GM19397 (cell line): ENCODE results near the gene MYO15A.

ENCODE experiments used
- ATAC-seq: cut with Tn5 transposase; IDR thresholded peaks from one replicate; pipeline ENCODE4 v1.9.1; 2021; ENCODE audit warnings: mild to moderate bottlenecking, moderate library complexity; ENCODE audit not compliant: unreplicated experiment

The MYO15A gene

GRCh38 chr17:18100616-18101015 lies 7.9 kb upstream of the MYO15A start:
- no peak for ATAC-seq

DNA sequence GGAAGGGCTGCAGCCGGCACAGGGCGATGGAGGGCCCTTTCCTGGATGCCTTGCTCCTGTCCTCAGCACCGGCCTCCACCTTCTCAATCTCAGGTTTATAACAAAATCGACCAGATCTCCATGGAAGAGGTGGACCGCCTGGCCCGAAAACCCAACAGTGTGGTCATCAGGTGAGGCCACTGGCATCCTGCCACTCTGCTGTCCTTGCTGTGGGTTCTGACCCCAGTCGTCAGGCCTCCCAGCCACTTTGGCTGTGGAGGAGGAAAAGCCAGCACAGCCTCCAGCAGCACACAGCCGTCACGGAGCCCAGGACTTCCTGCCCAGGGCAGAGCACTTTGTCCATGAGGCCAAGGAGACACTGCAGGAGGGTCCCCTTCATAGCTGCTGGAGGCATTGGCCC lies 6.7 kb upstream of the MYO15A start:
- ATAC-seq = no peak

- ATAC-seq = no peak
These were observed 5.9 kb upstream of the MYO15A start for GRCh38 chr17:18102640-18103039.

DNA sequence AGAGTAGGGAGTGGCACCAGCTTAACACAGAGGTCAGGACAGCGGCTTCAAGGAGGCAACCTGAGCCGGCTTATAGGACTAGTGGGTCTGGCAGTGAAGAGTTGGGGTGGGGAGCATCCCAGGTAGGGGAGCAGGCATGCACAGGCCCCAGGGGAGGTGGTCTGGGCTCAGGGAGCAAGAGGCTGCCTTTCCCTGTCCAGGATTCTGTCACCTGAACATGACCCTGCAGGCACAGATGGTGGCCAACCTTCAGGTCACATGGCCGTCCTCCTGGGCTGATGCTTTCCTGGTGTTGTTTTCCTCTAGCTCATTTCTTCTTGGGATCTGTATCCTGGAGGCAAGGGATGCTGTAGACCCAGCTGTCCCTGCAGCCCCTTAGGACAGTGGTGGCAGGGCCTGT lies 3.5 kb upstream of the MYO15A start:
- ATAC-seq = no peak

GRCh38 chr17:18105595-18105994 lies 3.0 kb upstream of the MYO15A start:
- no peak for ATAC-seq

GRCh38 chr17:18106211-18106610 lies 2.3 kb upstream of the MYO15A start:
- no peak for ATAC-seq

GRCh38 chr17:18107061-18107790 lies 1.3 kb upstream of the MYO15A start:
- no peak for ATAC-seq

- no peak for ATAC-seq
These were observed 585 bp upstream of the MYO15A start for GRCh38 chr17:18107971-18108370.

DNA sequence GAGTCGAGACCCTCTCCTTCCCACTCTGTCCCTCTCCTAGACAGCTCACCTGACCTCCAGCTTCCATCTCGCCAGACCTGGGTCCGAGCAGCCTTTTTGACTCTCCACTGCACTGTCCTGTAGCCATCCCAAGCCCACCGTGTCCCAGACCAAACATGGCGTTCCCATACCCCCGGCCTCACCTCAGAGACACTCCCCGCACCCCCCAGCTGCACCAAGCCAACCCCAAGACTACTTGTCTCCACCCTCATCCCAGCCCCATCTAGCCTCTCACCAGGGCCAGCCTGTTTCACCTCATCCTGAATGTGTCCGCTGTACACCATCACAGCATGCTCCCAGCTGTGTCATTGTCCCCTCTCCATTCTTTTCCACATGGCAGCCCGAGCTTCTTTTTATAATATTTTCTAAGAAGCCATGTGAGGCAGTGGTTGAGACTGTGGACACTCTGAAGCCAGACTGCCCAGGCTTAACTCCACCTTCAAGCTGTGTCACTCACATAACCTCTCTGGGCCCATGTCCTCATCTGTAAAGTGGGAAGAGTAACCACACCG lies 1.5 kb downstream of the MYO15A start:
- no peak for ATAC-seq

DNA sequence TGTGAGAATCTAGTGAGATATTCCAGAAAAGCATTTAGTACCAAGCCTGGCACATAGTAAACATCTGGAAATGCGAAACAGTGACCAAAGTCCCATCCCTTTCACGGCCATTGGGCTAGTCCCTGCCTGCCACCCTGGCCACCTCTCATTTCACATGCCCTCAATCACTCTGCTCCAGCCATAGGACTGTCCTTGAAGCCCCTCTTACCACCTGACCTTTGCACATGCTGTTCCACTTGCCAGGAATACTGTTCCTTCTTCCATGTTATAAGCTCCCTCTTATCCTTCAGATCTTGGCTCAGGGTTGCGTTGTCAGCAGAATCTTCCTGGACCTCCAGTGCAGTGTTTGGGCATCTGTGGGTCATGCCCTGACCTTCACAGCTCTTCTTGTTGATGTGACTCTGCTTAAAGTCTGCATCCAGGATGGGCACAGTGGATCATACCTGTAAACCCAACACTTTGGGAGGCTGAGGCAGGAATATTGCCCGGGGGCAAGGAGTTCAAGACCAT lies 2.1 kb downstream of the MYO15A start:
- ATAC-seq = no peak

GRCh38 chr17:18111330-18111971 lies 2.9 kb downstream of the MYO15A start:
- ATAC-seq = no peak

DNA sequence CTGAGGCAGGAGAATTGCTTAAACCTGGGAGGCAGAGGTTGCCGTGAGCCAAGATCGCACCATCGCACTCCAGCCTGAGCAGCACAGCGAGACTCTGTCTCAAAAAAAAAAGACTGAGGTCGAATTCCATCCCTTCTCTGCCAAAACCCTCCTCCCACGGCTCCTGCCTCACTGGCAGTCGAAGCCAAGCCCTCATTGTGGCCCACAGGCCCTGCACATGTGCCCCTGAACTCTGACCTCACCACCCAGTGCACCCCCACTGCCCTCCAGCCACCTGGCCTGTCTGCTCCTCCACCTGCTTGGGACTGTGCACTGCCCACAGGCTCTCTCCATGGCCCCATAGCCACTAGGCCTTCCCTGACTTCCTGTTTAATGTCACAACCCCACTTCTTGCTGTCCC lies 7.0 kb downstream of the MYO15A start:
- no peak for ATAC-seq

DNA sequence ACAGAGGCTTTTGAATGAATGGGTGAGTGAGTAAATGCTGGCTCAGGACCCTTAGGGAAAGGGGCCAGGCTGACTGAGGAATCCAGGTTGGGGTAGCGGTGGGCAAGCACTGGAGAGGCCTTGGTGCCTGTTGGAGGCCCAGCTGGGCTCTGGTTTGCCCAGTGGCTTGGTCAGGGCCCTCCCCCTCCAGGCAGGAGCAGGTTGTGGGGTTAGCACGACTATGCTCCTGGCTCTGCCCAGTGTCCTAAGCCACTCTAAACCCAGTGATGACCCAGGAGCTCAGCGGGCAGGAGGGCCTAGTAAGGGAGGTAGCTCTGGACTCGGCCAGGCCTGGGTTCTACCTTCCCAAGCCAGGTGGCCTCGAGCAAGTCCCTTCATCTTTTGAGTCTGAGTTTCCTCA lies 7.5 kb downstream of the MYO15A start:
- ATAC-seq = no peak

- no peak for ATAC-seq
These were observed 9.0 kb downstream of the MYO15A start for GRCh38 chr17:18117533-18117932.

- no peak for ATAC-seq
These were observed 9.7 kb downstream of the MYO15A start for GRCh38 chr17:18117982-18118975.

DNA sequence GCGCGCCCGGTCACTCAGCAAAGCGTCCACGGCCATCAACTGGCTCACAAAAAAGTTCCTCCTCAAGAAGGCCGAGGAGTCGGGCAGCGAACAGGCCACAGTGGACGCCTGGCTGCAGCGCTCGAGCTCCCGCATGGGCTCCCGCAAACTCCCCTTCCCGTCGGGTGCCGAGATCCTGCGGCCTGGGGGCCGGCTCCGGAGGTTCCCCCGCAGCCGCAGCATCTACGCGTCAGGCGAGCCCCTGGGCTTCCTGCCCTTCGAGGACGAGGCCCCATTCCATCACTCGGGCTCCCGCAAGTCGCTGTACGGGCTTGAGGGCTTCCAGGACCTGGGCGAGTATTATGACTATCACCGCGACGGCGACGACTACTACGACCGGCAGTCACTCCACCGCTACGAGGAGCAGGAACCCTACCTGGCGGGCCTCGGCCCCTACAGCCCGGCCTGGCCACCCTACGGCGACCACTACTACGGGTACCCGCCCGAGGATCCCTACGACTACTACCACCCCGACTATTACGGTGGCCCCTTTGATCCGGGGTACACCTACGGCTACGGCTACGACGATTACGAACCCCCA lies 10.7 kb downstream of the MYO15A start:
- no peak for ATAC-seq

DNA sequence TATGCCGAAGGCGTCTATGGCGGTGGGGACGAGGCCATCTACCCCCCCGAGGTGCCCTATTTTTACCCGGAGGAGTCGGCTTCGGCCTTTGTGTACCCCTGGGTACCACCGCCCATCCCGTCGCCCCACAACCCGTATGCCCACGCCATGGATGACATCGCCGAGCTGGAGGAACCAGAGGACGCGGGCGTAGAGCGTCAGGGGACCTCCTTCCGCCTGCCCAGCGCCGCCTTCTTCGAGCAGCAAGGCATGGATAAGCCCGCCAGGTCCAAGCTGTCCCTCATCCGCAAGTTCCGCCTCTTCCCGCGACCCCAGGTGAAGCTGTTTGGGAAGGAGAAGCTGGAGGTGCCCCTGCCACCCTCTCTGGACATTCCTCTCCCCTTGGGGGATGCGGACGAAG lies 11.4 kb downstream of the MYO15A start:
- ATAC-seq = no peak

- no peak for ATAC-seq
These were observed 12.0 kb downstream of the MYO15A start for GRCh38 chr17:18120461-18121017.

GRCh38 chr17:18121144-18121910 lies 12.8 kb downstream of the MYO15A start:
- no peak for ATAC-seq
